ENCODE results near the gene SH2D2A. TPM values are rescaled to one million over a fixed set of nuclear protein-coding genes. Genes with fewer than 3 reads are reported as not detected.

The SH2D2A gene
- total and polyA plus RNA-seq, 9 of the 15 experiments (the other 6 are each of a cell fraction or from before 2014, with no cell fraction given), result 0.89 to 33.6 (median 6.9) TPM

- TF ChIP-seq ZBTB34 (CRISPR knock-in tag; IDR thresholded peaks at IDR 0.05) (no peak), KLF13 (tag; IDR thresholded peaks at IDR 0.05; ENCODE audit: borderline replicate concordance, low read depth) (0 out of 2 replicates have a peak, but pooled peaks have one; percentile 42)
These were observed 49.4 kb downstream of the SH2D2A start, which contains the start of gene PRCC (continued) for GRCh38 chr1:156767101-156767878.

GRCh38 chr1:156766298-156767100 is 50.1 kb downstream of the SH2D2A start:
- no peaks in the 10 kb centered on the region for H4K20me1 ChIP-seq (replicated peaks; ENCODE audit: control insufficient read depth, insufficient read depth, low read length)
- BruUV-seq (replicated peaks), result TSS peak; percentile 91
- ChIA-PET POLR2A (interaction anchor here (0.5 to 3.2 kb wide), 18 partner anchors 10 to 104 kb away, joined by 3 to 27 read pairs (median 4); partner anchors contain the start of genes HDGF, ISG20L2, METTL25B and MRPL24), CTCF (ENCODE audit: low intra/inter-chr PET ratio) (interaction anchor here (1.0 kb wide), 1 partner anchor 37 kb away, joined by 3 read pairs; no protein-coding TSS in a partner anchor)
- H3K4me3 ChIP-seq, result peak overlapping the region; percentile 46
- H3K9ac ChIP-seq (ENCODE audit: insufficient read depth in 1 of 2, low read depth in 2 of 2, low read length in 2 of 2), result peak overlapping the region; percentile 86 to 91
- 11% methylated on average over 14 of the region's 14 CpGs for WGBS (ENCODE audit: insufficient coverage, low coverage, missing lambda C conversion rate)
- peak overlapping the region; percentile 98 for H3K4me2 ChIP-seq (ENCODE audit: insufficient read depth, low read length)
- in situ Hi-C loops (cut with MboI) (loop anchor here (5.0 kb wide), 1 partner anchor 39 kb away; the partner anchor contains the start of genes ISG20L2 and METTL25B), intact Hi-C loops (cut with micrococcal nuclease) (loop anchor here (1.0 to 2.0 kb wide), 3 partner anchors 16 to 40 kb away; partner anchors contain the start of genes HDGF and MRPL24)
- H3K4me1 ChIP-seq (replicated peaks in 1 of 2; ENCODE audit: control insufficient read depth in 2 of 2, insufficient read depth in 2 of 2, low read length in 2 of 2), result peaks cover 17 to 18% of the 10 kb centered on the region in 2 experiments; a peak in 3 of 5 replicates
- peaks cover 18% of the 10 kb centered on the region for H3K36me3 ChIP-seq (ENCODE audit: control insufficient read depth, insufficient read depth, low read length)
- DNase-seq (ENCODE audit: extremely low read depth in 1 of 4, low spot score in 3 of 4) (no peak), FAIRE-seq (no peak), ATAC-seq (no peak; the same call in 2 of the 3 replicates)
- H3K9me3 ChIP-seq (replicated peaks; ENCODE audit: control insufficient read depth, insufficient read depth, low read depth, low read length), result no peaks in the 10 kb centered on the region
- H3K79me2 ChIP-seq (ENCODE audit: control insufficient read depth, insufficient read depth, low read length), result peaks cover 55% of the 10 kb centered on the region
- peak overlapping the region; percentile 70 for H3K27ac ChIP-seq (ENCODE audit: extremely low read depth, low read depth, low read length)
- peak overlapping the region; percentile 89 for H2AFZ ChIP-seq (ENCODE audit: low read depth, low read length)
- H3K9me1 ChIP-seq (ENCODE audit: control insufficient read depth, insufficient read depth, low read length), result no peaks in the 10 kb centered on the region
- no peaks in the 10 kb centered on the region for H3K27me3 ChIP-seq (ENCODE audit: control insufficient read depth in 2 of 2, insufficient read depth in 2 of 2, low read length in 2 of 2)
- TF ChIP-seq NFIC (IDR thresholded peaks at IDR 0.05) (peak; percentile 65), NCOA1 (IDR thresholded peaks at IDR 0.05; ENCODE audit: low read depth) (0 out of 2 replicates have a peak, but pooled peaks have one; percentile 30), NFE2L1 (tag; IDR thresholded peaks at IDR 0.05; ENCODE audit: borderline replicate concordance, low read depth) (no peak), HSF4 (CRISPR knock-in tag; IDR thresholded peaks at IDR 0.05; ENCODE audit: borderline replicate concordance) (0 out of 2 replicates have a peak, but pooled peaks have one; percentile 27), TEAD4 (IDR thresholded peaks at IDR 0.05; ENCODE audit: low read length) (no peak), TEAD4 (CRISPR knock-in tag; IDR thresholded peaks at IDR 0.05; ENCODE audit: borderline replicate concordance) (no peak)

Data from K562 (cell line).